H1 (cell line): ENCODE measurements around the gene KRT76. TPM values are rescaled to one million over a fixed set of nuclear protein-coding genes. Genes with fewer than 3 reads are reported as not detected.

ENCODE experiments used
- CTCF ChIA-PET: fragments of 300-600 bp; sonication (Branson Sonifier 250); formaldehyde crosslinking; loops from one replicate; lab custom pipeline; 2021; ENCODE audit not compliant: partially characterized antibody; lab: Charles Lee
- POLR2A ChIA-PET: fragments of 300-600 bp; sonication (Branson Sonifier 250); formaldehyde crosslinking; loops from one replicate; lab custom pipeline; 2021; ENCODE audit warnings: inconsistent platforms; ENCODE audit not compliant: partially characterized antibody; lab: Charles Lee
- DNase-seq, 2 experiments: peaks; one replicate each; pipeline versions ENCODE4 v3.0.0 to v3.0.0-alpha.2; 2010 to 2022; ENCODE audit warnings: low spot score in 2 of 2, low read depth in 1 of 2, mixed read lengths in 1 of 2
- FAIRE-seq: peaks from 2 replicates; lab custom pipeline; 2011; peaks lifted over from hg19 to GRCh38; lab: Jason Lieb, UNC
- H2AFZ ChIP-seq: 2 replicates; pipeline ENCODE4 v1.8.1; 2012; ENCODE audit warnings: low read length, inconsistent platforms
- H2AK5ac ChIP-seq: 2 replicates; pipeline ENCODE4 v1.6.1; 2013; ENCODE audit warnings: low read depth, low read length
- H2BK120ac ChIP-seq: replicated peaks from 2 replicates; pipeline ENCODE3; 2013; ENCODE audit warnings: low read depth, low read length, inconsistent platforms
- H2BK12ac ChIP-seq: 2 replicates; pipeline ENCODE4 v1.6.1; 2013; ENCODE audit warnings: low read depth, low read length
- H2BK15ac ChIP-seq: 2 replicates; pipeline ENCODE4 v1.6.1; 2013; ENCODE audit warnings: low read length
- H2BK20ac ChIP-seq: 2 replicates; pipeline ENCODE4 v1.6.1; 2013; ENCODE audit warnings: low read length
- H2BK5ac ChIP-seq: 2 replicates; pipeline ENCODE4 v1.6.1; 2013; ENCODE audit warnings: low read depth, low read length
- H3K14ac ChIP-seq: 2 replicates; pipeline ENCODE4 v1.6.1; 2013; ENCODE audit warnings: inconsistent platforms; ENCODE audit not compliant: insufficient read length
- H3K18ac ChIP-seq: 2 replicates; pipeline ENCODE4 v1.6.1; 2013; ENCODE audit warnings: low read length; ENCODE audit errors: extremely low read depth
- H3K23ac ChIP-seq: 2 replicates; pipeline ENCODE4 v1.6.1; 2013; ENCODE audit warnings: inconsistent platforms; ENCODE audit not compliant: insufficient read length
- H3K23me2 ChIP-seq: 2 replicates; pipeline ENCODE4 v1.6.1; 2013; ENCODE audit warnings: low read depth, low read length
- H3K27ac ChIP-seq: 2 replicates; pipeline ENCODE4 v1.6.1; 2011; ENCODE audit warnings: low read depth, low read length, inconsistent platforms
- H3K27me3 ChIP-seq, 4 experiments: replicated peaks in 1 of 4; 1 replicate in 1 of 4; 2 replicates in 3 of 4; pipeline versions ENCODE4 v1.6.1 to v1.8.1; 2011 to 2013; ENCODE audit warnings: low read length in 3 of 4, mild to moderate bottlenecking in 3 of 4, inconsistent platforms in 2 of 4, mixed read lengths in 2 of 4, moderate library complexity in 1 of 4; ENCODE audit not compliant: control insufficient read depth in 3 of 4, insufficient read depth in 3 of 4; ENCODE audit errors: extremely low read depth in 1 of 4
- H3K36me3 ChIP-seq, 4 experiments: 2 replicates each; pipeline versions ENCODE4 v1.6.1 to v1.8.1; 2011 to 2013; ENCODE audit warnings: mild to moderate bottlenecking in 4 of 4, low read length in 3 of 4, moderate library complexity in 2 of 4, control low read depth in 1 of 4, inconsistent platforms in 1 of 4; ENCODE audit not compliant: insufficient read depth in 4 of 4, control insufficient read depth in 2 of 4
- H3K4ac ChIP-seq: replicated peaks from 2 replicates; pipeline ENCODE3; 2013; ENCODE audit warnings: low read length, low read depth, mixed read lengths, inconsistent platforms; ENCODE audit not compliant: insufficient read length
- H3K4me1 ChIP-seq, 4 experiments: replicated peaks in 1 of 4; 1 replicate in 1 of 4; 2 replicates in 3 of 4; pipeline versions ENCODE4 v1.6.1 to v1.8.1; 2011 to 2013; ENCODE audit warnings: low read length in 3 of 4, inconsistent platforms in 2 of 4, mixed read lengths in 1 of 4; ENCODE audit not compliant: insufficient read depth in 4 of 4, control insufficient read depth in 3 of 4
- H3K4me2 ChIP-seq, 2 experiments: 2 replicates each; pipeline versions ENCODE4 v1.6.1 to v1.8.1; 2011 to 2013; ENCODE audit warnings: low read depth in 2 of 2, low read length in 2 of 2, control low read depth in 1 of 2, inconsistent platforms in 1 of 2, mild to moderate bottlenecking in 1 of 2; ENCODE audit not compliant: insufficient read depth in 1 of 2
- H3K4me3 ChIP-seq, 4 experiments: fragments of 200-600, 300-600 bp in 1 of 4; sonication (generic), shearing (Covaris generic), sonication (Bioruptor Twin) in 1 of 4; 2 replicates each; pipeline versions ENCODE4 v1.5.1 to v1.8.1; 2011 to 2016; ENCODE audit warnings: low read length in 4 of 4, low read depth in 3 of 4, control low read depth in 2 of 4, inconsistent platforms in 2 of 4, mild to moderate bottlenecking in 2 of 4, mixed read lengths in 1 of 4, moderate library complexity in 1 of 4; ENCODE audit not compliant: insufficient read depth in 2 of 4; ENCODE audit errors: extremely low read depth in 1 of 4
- H3K56ac ChIP-seq: replicated peaks from 2 replicates; pipeline ENCODE3; 2013; ENCODE audit warnings: low read depth, mild to moderate bottlenecking, mixed read lengths, low read length, inconsistent platforms; ENCODE audit not compliant: insufficient read length
- H3K79me1 ChIP-seq: 2 replicates; pipeline ENCODE4 v1.6.1; 2013; ENCODE audit warnings: low read depth, low read length, control low read depth
- H3K79me2 ChIP-seq, 2 experiments: 2 replicates each; pipeline versions ENCODE4 v1.6.1 to v1.8.1; 2012 to 2013; ENCODE audit warnings: low read length in 2 of 2, mild to moderate bottlenecking in 2 of 2, inconsistent platforms in 1 of 2; ENCODE audit not compliant: insufficient read depth in 2 of 2, control insufficient read depth in 1 of 2
- H3K9ac ChIP-seq, 4 experiments: replicated peaks in 1 of 4; 1 replicate in 1 of 4; 2 replicates in 3 of 4; pipeline versions ENCODE4 v1.6.1 to v1.8.1; 2011 to 2013; ENCODE audit warnings: low read depth in 3 of 4, low read length in 3 of 4, control low read depth in 2 of 4, mild to moderate bottlenecking in 2 of 4, moderate library complexity in 2 of 4, inconsistent platforms in 1 of 4; ENCODE audit errors: extremely low read depth in 1 of 4
- H3K9me3 ChIP-seq, 2 experiments: 2 replicates each; pipeline versions ENCODE4 v1.6.1 to v1.8.1; 2012 to 2013; ENCODE audit warnings: mild to moderate bottlenecking in 2 of 2, moderate library complexity in 2 of 2, control low read depth in 1 of 2, inconsistent platforms in 1 of 2, low read depth in 1 of 2, low read length in 1 of 2, mixed read lengths in 1 of 2; ENCODE audit not compliant: insufficient read depth in 2 of 2
- H4K20me1 ChIP-seq, 2 experiments: replicated peaks in 1 of 2; 2 replicates each; pipeline versions ENCODE3 to v1.8.1; 2011 to 2013; ENCODE audit warnings: inconsistent platforms in 2 of 2, low read length in 2 of 2, mild to moderate bottlenecking in 1 of 2; ENCODE audit not compliant: insufficient read depth in 2 of 2, control insufficient read depth in 1 of 2
- H4K5ac ChIP-seq: 2 replicates; pipeline ENCODE4 v1.6.1; 2013; ENCODE audit warnings: low read length, low read depth, mixed read lengths, inconsistent platforms; ENCODE audit not compliant: insufficient read length
- H4K8ac ChIP-seq: 2 replicates; pipeline ENCODE4 v1.8.0; 2013; ENCODE audit warnings: mild to moderate bottlenecking, moderate library complexity, low read length, inconsistent platforms; ENCODE audit not compliant: insufficient read depth; ENCODE audit errors: extremely low read depth
- H4K91ac ChIP-seq: replicated peaks from 2 replicates; pipeline ENCODE3; 2013; ENCODE audit warnings: low read length, mixed read lengths, inconsistent platforms; ENCODE audit not compliant: insufficient read length
- JUND ChIP-seq: IDR thresholded peaks from 2 replicates; pipeline ENCODE4 v1.6.1; 2011; ENCODE audit warnings: mild to moderate bottlenecking, improper control_type of control experiment, low read length
- POU5F1 ChIP-seq: IDR thresholded peaks from 2 replicates; pipeline ENCODE4 v1.6.1; 2011; ENCODE audit warnings: low read depth, mild to moderate bottlenecking, low read length, moderate library complexity
- RBBP5 ChIP-seq: IDR thresholded peaks from 2 replicates; pipeline ENCODE4 v1.7.1; 2012; ENCODE audit warnings: low read depth, mild to moderate bottlenecking, inconsistent platforms, low read length, moderate library complexity, borderline replicate concordance
- TCF12 ChIP-seq: IDR thresholded peaks from 2 replicates; pipeline ENCODE4 v1.6.1; 2011; ENCODE audit warnings: low read depth, mild to moderate bottlenecking, low read length
- YY1 ChIP-seq: IDR thresholded peaks from 2 replicates; pipeline ENCODE4 v1.6.1; 2011; ENCODE audit warnings: low read depth, mild to moderate bottlenecking, low read length
- WGBS, 2 experiments: shearing (Covaris generic) in 1 of 2; methylation state at CpG; one replicate each; pipeline versions ENCODE4 v1.1.6 to v1.1.7; 2013 to 2015; ENCODE audit warnings: low lambda C conversion rate in 2 of 2, mixed read lengths in 2 of 2, inconsistent platforms in 1 of 2, low coverage in 1 of 2, missing lambda C conversion rate in 1 of 2; ENCODE audit not compliant: insufficient replicate concordance in 2 of 2, insufficient coverage in 1 of 2, insufficient read length in 1 of 2; ENCODE audit errors: extremely low coverage in 1 of 2, missing lambda C conversion rate in 1 of 2; 5-methylcytosine and 5-hydroxymethylcytosine counted together
- polyA plus RNA-seq, 7 experiments: library from polyadenylated mRNA; depleted of rRNA in 3 of 7; stranded (reverse) in 5 of 7; unstranded in 2 of 7; fragments of >200 nt in 5 of 7; fragments of 200-250 nt in 2 of 7; gene quantifications; 1 replicate in 5 of 7; 2 replicates in 1 of 7; 4 replicates in 1 of 7; pipeline versions ENCODE4 v1.2.1 to v1.2.3, GENCODE V29; 2011 to 2013; ENCODE audit warnings: missing spikeins in 2 of 7, mixed read lengths in 2 of 7
- total RNA-seq: library from RNA; stranded (reverse); fragmentation: NEBNext Ultra II Directional; extraction: Animal tissue kit (Norgen Biotek cat#: 25700); gene quantifications from 2 replicates; pipeline ENCODE4 v1.2.1, GENCODE V29; 2021
- TF ChIP-seq, protein P1 (sequence below): IDR thresholded peaks from 2 replicates; pipeline ENCODE4 v1.6.1; 2011; ENCODE audit warnings: low read length, improper control_type of control experiment

The KRT76 gene
- total and polyA plus RNA-seq, 2 of the 8 experiments (the other 6 are each of a cell fraction or from before 2014, with no cell fraction given): not detected

GRCh38 chr12:52794479-52795331 lies 17.6 kb upstream of the KRT76 start:
- Histone ChIP-seq H4K20me1 (no peaks in the 10 kb centered on the region), H3K18ac (no peak overlapping the region), H3K56ac (no peak overlapping the region), H2BK12ac (no peak overlapping the region), H3K23me2 (no peaks in the 10 kb centered on the region), H2BK5ac (no peak overlapping the region), H3K4me2 (no peak overlapping the region), H2BK20ac (no peak overlapping the region), H2BK120ac (no peak overlapping the region), H3K23ac (no peak overlapping the region), H3K4me3 (no peak overlapping the region), H3K9ac (no peak overlapping the region), H4K8ac (no peak overlapping the region), H3K27ac (no peak overlapping the region), H3K14ac (no peak overlapping the region), H3K79me2 (no peaks in the 10 kb centered on the region), H4K91ac (no peak overlapping the region), H2AFZ (no peak overlapping the region), H4K5ac (no peak overlapping the region), H3K4me1 (peaks cover 0 to under 1% (median 0%) of the 10 kb centered on the region in 4 experiments; a peak in 2 of 7 replicates), H3K79me1 (no peaks in the 10 kb centered on the region), H2BK15ac (no peak overlapping the region), H2AK5ac (no peak overlapping the region; the same call in 1 of the 2 replicates), H3K4ac (no peak overlapping the region), H3K9me3 (no peaks in the 10 kb centered on the region; a peak in 1 of 4 replicates), H3K27me3 (no peaks in the 10 kb centered on the region), H3K36me3 (no peaks in the 10 kb centered on the region)
- ChIA-PET POLR2A (no interaction called here), CTCF (interaction anchor here (1.4 kb wide), 1 partner anchor 211 kb away, joined by 3 read pairs; no protein-coding TSS in a partner anchor)
- no peak for DNase-seq
- no peak for FAIRE-seq
- 88% methylated on average over 5 of the region's 5 CpGs; no CpG with 5 or more reads in 1 of the 2 experiments for WGBS, 2 experiments
- TF ChIP-seq TCF12: no peak
- TF ChIP-seq YY1: no peak
- TF ChIP-seq, protein P1, sequence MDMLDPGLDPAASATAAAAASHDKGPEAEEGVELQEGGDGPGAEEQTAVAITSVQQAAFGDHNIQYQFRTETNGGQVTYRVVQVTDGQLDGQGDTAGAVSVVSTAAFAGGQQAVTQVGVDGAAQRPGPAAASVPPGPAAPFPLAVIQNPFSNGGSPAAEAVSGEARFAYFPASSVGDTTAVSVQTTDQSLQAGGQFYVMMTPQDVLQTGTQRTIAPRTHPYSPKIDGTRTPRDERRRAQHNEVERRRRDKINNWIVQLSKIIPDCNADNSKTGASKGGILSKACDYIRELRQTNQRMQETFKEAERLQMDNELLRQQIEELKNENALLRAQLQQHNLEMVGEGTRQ: no peak
- no peak for TF ChIP-seq JUND
- TF ChIP-seq POU5F1: no peak
- no peak for TF ChIP-seq RBBP5
